Trophoblast cell (in vitro differentiated cells and primary cell): Measurements from ENCODE around the gene PSMB10.
"Not testable (repeated sequence)": the region's sequence is repeated elsewhere in the genome, so short reads cannot be mapped to it uniquely, and the experiment has no call there.

Experiments used
- DNase-seq, 2 donors: peaks; one replicate each; pipeline ENCODE4 v3.0.0-alpha.2; 2016
- H2AFZ ChIP-seq: 2 replicates; pipeline ENCODE4 v1.6.1; 2013; ENCODE audit warnings: low read length, moderate library complexity, mild to moderate bottlenecking; ENCODE audit not compliant: insufficient read depth, poor library complexity
- H2AK5ac ChIP-seq: 2 replicates; pipeline ENCODE4 v1.6.1; 2013; ENCODE audit warnings: mild to moderate bottlenecking, low read length
- H2BK120ac ChIP-seq: 2 replicates; pipeline ENCODE4 v1.6.1; 2013; ENCODE audit warnings: low read length, mild to moderate bottlenecking, moderate library complexity; ENCODE audit not compliant: insufficient read depth, poor library complexity
- H2BK12ac ChIP-seq: 2 replicates; pipeline ENCODE4 v1.6.1; 2013; ENCODE audit warnings: mild to moderate bottlenecking, low read length, moderate library complexity
- H2BK5ac ChIP-seq: 2 replicates; pipeline ENCODE4 v1.6.1; 2013; ENCODE audit warnings: low read length, low read depth, moderate library complexity, mild to moderate bottlenecking; ENCODE audit not compliant: poor library complexity
- H3K14ac ChIP-seq: 2 replicates; pipeline ENCODE4 v1.6.1; 2013; ENCODE audit warnings: mild to moderate bottlenecking, low read length
- H3K18ac ChIP-seq: 2 replicates; pipeline ENCODE4 v1.6.1; 2013; ENCODE audit warnings: mild to moderate bottlenecking, low read length
- H3K23ac ChIP-seq: 2 replicates; pipeline ENCODE4 v1.6.1; 2013; ENCODE audit warnings: low read length
- H3K27ac ChIP-seq: 2 replicates; pipeline ENCODE4 v1.5.1; 2013; ENCODE audit warnings: low read depth, mild to moderate bottlenecking, inconsistent platforms, low read length, moderate library complexity
- H3K27me3 ChIP-seq: 2 replicates; pipeline ENCODE4 v1.6.1; 2013; ENCODE audit warnings: inconsistent platforms, mild to moderate bottlenecking, low read length, moderate library complexity; ENCODE audit not compliant: insufficient read depth
- H3K36me3 ChIP-seq, 2 experiments: 1 replicate in 1 of 2; 2 replicates in 1 of 2; pipeline ENCODE4 v1.6.1; 2013; ENCODE audit warnings: low read length in 2 of 2, mild to moderate bottlenecking in 2 of 2, moderate library complexity in 1 of 2; ENCODE audit not compliant: insufficient read depth in 2 of 2, control insufficient read depth in 1 of 2
- H3K4ac ChIP-seq: 2 replicates; pipeline ENCODE4 v1.6.1; 2013; ENCODE audit warnings: low read depth, mild to moderate bottlenecking, low read length, moderate library complexity
- H3K4me1 ChIP-seq, 2 experiments: 1 replicate in 1 of 2; 2 replicates in 1 of 2; pipeline ENCODE4 v1.6.1; 2013; ENCODE audit warnings: low read length in 2 of 2, mild to moderate bottlenecking in 2 of 2, moderate library complexity in 1 of 2; ENCODE audit not compliant: insufficient read depth in 2 of 2, control insufficient read depth in 1 of 2
- H3K4me2 ChIP-seq: 2 replicates; pipeline ENCODE4 v1.6.1; 2013; ENCODE audit warnings: inconsistent platforms, mild to moderate bottlenecking, low read length, moderate library complexity
- H3K4me3 ChIP-seq: 2 replicates; pipeline ENCODE4 v1.5.1; 2013; ENCODE audit warnings: mild to moderate bottlenecking, low read depth, low read length, inconsistent platforms
- H3K79me1 ChIP-seq: one replicate; pipeline ENCODE4 v1.6.1; 2013; ENCODE audit warnings: low read length
- H3K79me2 ChIP-seq: 2 replicates; pipeline ENCODE4 v1.6.1; 2013; ENCODE audit warnings: low read length, mild to moderate bottlenecking; ENCODE audit not compliant: control insufficient read depth, insufficient read depth, poor library complexity
- H3K9ac ChIP-seq: 2 replicates; pipeline ENCODE4 v1.6.1; 2013; ENCODE audit warnings: mild to moderate bottlenecking, low read length
- H3K9me3 ChIP-seq: 2 replicates; pipeline ENCODE4 v1.6.1; 2013; ENCODE audit warnings: low read depth, mild to moderate bottlenecking, control low read depth, inconsistent platforms, low read length; ENCODE audit not compliant: insufficient read depth
- H4K12ac ChIP-seq: 2 replicates; pipeline ENCODE4 v1.6.1; 2013; ENCODE audit warnings: low read depth, mild to moderate bottlenecking, low read length, moderate library complexity
- H4K8ac ChIP-seq: 2 replicates; pipeline ENCODE4 v1.6.1; 2013; ENCODE audit warnings: low read depth, mild to moderate bottlenecking, low read length, moderate library complexity
- H4K91ac ChIP-seq: one replicate; pipeline ENCODE4 v1.6.1; 2013; ENCODE audit warnings: low read depth, mild to moderate bottlenecking, low read length, moderate library complexity
- WGBS: extraction: QIAGEN DNeasy Blood & Tissue Kit; methylation state at CpG from one replicate; pipeline ENCODE4 v1.1.7; 2013; ENCODE audit warnings: missing lambda C conversion rate; ENCODE audit not compliant: insufficient read length, insufficient coverage; ENCODE audit errors: extremely low coverage; 5-methylcytosine and 5-hydroxymethylcytosine counted together

Gene PSMB10

GRCh38 chr16:67977005-67977404 is 40.4 kb upstream of the PSMB10 start:
- H3K4me2 ChIP-seq = no peak overlapping the region
- no peak overlapping the region for H4K12ac ChIP-seq
- H3K18ac ChIP-seq = no peak overlapping the region
- no peak for DNase-seq
- H2AK5ac ChIP-seq = no peak overlapping the region
- H3K27ac ChIP-seq = no peak overlapping the region
- H4K91ac ChIP-seq = no peak overlapping the region
- no peak overlapping the region for H3K4me3 ChIP-seq
- no peak overlapping the region for H2BK5ac ChIP-seq
- H3K79me2 ChIP-seq = no peaks in the 10 kb centered on the region
- H3K23ac ChIP-seq = no peak overlapping the region
- H2BK120ac ChIP-seq = no peak overlapping the region
- no peaks in the 10 kb centered on the region for H3K79me1 ChIP-seq
- no peak overlapping the region for H3K4ac ChIP-seq
- whole genome bisulfite sequencing = no CpG with 5 or more reads among the region's 5 CpGs
- no peaks in the 10 kb centered on the region for H3K36me3 ChIP-seq
- no peak overlapping the region for H4K8ac ChIP-seq
- no peak overlapping the region for H3K9ac ChIP-seq
- H3K4me1 ChIP-seq = no peaks in the 10 kb centered on the region
- peaks cover 3% of the 10 kb centered on the region for H3K9me3 ChIP-seq
- no peak overlapping the region for H2BK12ac ChIP-seq
- no peaks in the 10 kb centered on the region for H3K27me3 ChIP-seq
- no peak overlapping the region for H3K14ac ChIP-seq
- H2AFZ ChIP-seq = no peak overlapping the region

DNA sequence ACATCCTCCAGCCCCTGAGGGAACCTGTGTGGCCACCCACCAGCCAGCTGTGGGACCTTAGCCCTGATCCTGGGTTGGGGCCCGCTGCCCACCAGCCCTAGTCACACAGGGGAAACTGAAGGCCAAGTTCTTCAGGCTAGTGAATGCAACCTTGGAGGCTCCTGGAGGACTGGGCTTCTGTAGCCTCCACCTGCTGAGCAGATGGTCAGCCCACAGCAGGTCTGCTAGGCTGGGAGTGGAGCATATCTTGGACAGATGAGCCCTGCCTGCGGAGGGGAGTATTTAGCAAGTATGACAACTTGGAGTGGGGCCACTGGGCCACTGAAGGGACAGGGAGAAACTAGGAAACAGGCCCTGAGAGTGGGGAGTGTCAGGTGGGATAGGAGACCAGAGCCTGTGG is 39.6 kb upstream of the PSMB10 start:
- H3K4ac ChIP-seq = no peak overlapping the region
- no peak overlapping the region for H3K27ac ChIP-seq
- no peak overlapping the region for H2AK5ac ChIP-seq
- H3K4me1 ChIP-seq = no peaks in the 10 kb centered on the region
- WGBS = no CpG with 5 or more reads among the region's 2 CpGs
- H3K14ac ChIP-seq = no peak overlapping the region
- no peak overlapping the region for H4K91ac ChIP-seq
- peaks cover 3% of the 10 kb centered on the region for H3K9me3 ChIP-seq
- no peak overlapping the region for H4K8ac ChIP-seq
- H3K9ac ChIP-seq = no peak overlapping the region
- no peak for DNase-seq
- no peak overlapping the region for H2BK5ac ChIP-seq
- no peak overlapping the region for H2AFZ ChIP-seq
- H3K36me3 ChIP-seq = no peaks in the 10 kb centered on the region
- H3K79me1 ChIP-seq = no peaks in the 10 kb centered on the region
- H3K27me3 ChIP-seq = no peaks in the 10 kb centered on the region
- H3K18ac ChIP-seq = no peak overlapping the region
- H2BK120ac ChIP-seq = no peak overlapping the region
- H3K4me3 ChIP-seq = no peak overlapping the region
- H3K4me2 ChIP-seq = no peak overlapping the region
- no peak overlapping the region for H3K23ac ChIP-seq
- no peak overlapping the region for H4K12ac ChIP-seq
- H3K79me2 ChIP-seq = no peaks in the 10 kb centered on the region
- H2BK12ac ChIP-seq = no peak overlapping the region

DNA sequence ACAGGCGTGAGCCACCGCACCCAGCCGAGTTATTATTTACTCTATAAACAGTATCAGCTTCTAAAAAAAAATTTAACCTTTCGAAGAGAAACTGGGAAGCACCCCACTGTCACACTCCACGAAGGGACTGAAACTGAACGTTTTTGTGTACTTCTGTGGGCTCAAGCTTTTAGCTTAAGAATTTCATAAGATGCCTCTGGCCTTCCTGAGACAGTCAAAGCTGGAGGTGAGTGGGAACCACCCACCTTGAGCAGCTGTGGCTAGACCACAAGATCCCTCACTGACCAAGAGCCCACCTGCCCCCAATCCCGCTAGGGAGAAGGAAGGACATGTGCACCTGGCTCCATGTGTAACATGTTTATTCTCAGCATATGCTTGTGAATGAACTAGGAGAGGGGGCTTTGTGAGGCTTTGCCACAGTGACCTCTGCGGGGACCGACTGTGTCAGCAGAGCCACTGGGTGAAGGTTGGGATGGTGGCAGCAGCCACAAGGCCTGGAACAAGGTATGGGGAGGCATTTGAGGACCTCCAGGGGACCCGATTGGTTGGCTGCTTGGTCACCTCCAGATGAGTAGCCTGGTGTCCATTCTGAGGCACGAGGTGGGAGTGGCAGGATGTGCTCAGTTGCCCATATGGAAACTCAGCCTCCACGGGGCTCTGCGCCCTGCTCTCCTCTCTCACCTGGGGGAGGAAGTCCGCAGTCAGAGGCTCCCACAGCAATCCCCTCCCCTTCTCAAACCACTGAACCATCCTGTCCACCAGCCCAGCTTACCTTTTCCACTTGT is 38.9 kb upstream of the PSMB10 start:
- H3K23ac ChIP-seq = no peak overlapping the region
- H3K4me1 ChIP-seq = no peaks in the 10 kb centered on the region
- H3K36me3 ChIP-seq = no peaks in the 10 kb centered on the region
- WGBS = no CpG with 5 or more reads among the region's 14 CpGs
- H3K9me3 ChIP-seq = peaks cover 3% of the 10 kb centered on the region
- no peak overlapping the region for H3K4me2 ChIP-seq
- H3K18ac ChIP-seq = no peak overlapping the region
- H3K14ac ChIP-seq = no peak overlapping the region
- no peak overlapping the region for H2BK12ac ChIP-seq
- no peak overlapping the region for H3K9ac ChIP-seq
- H3K27ac ChIP-seq = no peak overlapping the region
- H3K27me3 ChIP-seq = no peaks in the 10 kb centered on the region
- no peak overlapping the region for H4K8ac ChIP-seq
- H2BK5ac ChIP-seq = no peak overlapping the region
- no peak overlapping the region for H2AFZ ChIP-seq
- no peak overlapping the region for H4K12ac ChIP-seq
- DNase-seq = no peak
- H3K79me2 ChIP-seq = no peaks in the 10 kb centered on the region
- no peak overlapping the region for H3K4me3 ChIP-seq
- H2AK5ac ChIP-seq = no peak overlapping the region
- H4K91ac ChIP-seq = no peak overlapping the region
- H3K4ac ChIP-seq = no peak overlapping the region
- H3K79me1 ChIP-seq = no peaks in the 10 kb centered on the region
- H2BK120ac ChIP-seq = no peak overlapping the region

DNA sequence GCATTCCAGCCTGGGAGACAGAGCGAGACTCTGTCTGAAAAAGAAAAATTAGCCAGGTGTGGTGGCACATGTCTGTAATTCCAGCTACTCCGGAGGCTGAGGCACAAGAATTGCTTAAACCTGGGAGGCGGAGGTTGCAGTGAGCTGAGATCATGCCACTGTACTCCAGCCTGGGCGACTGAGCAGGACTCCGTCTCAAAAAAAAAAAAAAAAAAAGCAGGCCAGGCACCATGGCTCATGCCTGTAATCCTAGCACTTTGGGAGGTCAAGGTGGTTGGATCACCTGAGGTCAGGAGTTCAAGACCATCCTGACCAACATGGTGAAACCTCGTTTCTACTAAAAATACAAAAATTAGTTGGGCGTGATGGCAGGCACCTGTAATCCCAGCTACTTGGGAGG is 35.6 kb upstream of the PSMB10 start:
- H2BK120ac ChIP-seq, H3K27ac ChIP-seq, H3K14ac ChIP-seq, H3K23ac ChIP-seq, H3K4me2 ChIP-seq, H3K18ac ChIP-seq, H4K8ac ChIP-seq, H3K4me3 ChIP-seq, H2AFZ ChIP-seq, H2BK12ac ChIP-seq, H4K12ac ChIP-seq, H3K27me3 ChIP-seq, H3K9me3 ChIP-seq, H3K9ac ChIP-seq, H3K4me1 ChIP-seq, H3K36me3 ChIP-seq, H4K91ac ChIP-seq, H2AK5ac ChIP-seq, H3K4ac ChIP-seq, H2BK5ac ChIP-seq: not testable (repeated sequence)
- WGBS = no CpG with 5 or more reads among the region's 7 CpGs
- DNase-seq = peak; percentile 45 to 68
- peaks cover 11% of the 10 kb centered on the region for H3K79me2 ChIP-seq
- peaks cover 15% of the 10 kb centered on the region for H3K79me1 ChIP-seq
